K562 (cell line): ENCODE data around the gene P4HTM.

Source experiments
- CBX2 ChIP-seq: fragments of 200-600 bp; sonication (generic); IDR thresholded peaks from one replicate; pipeline ENCODE4 v1.6.1; 2012; ENCODE audit warnings: mild to moderate bottlenecking, low read length, inconsistent platforms; ENCODE audit not compliant: insufficient read depth, poor library complexity, severe bottlenecking
- CHD2 ChIP-seq: IDR thresholded peaks from 2 replicates; pipeline ENCODE4 v1.6.1; 2011; ENCODE audit warnings: low read depth, low read length
- ELF4 ChIP-seq: fragments of 450-650 bp; formaldehyde crosslinking; IDR thresholded peaks from 2 replicates; pipeline ENCODE4 v1.4.0; 2022; ENCODE audit warnings: missing genetic modification characterization
- EP300 ChIP-seq: IDR thresholded peaks from 2 replicates; pipeline ENCODE4 v1.6.1; 2012; ENCODE audit warnings: low read length, improper control_type of control experiment
- ETV5 ChIP-seq: sonication (generic); formaldehyde crosslinking; IDR thresholded peaks from 2 replicates; pipeline ENCODE4 v1.4.0; 2020; ENCODE audit warnings: low read depth, mild to moderate bottlenecking, missing genetic modification reagents
- FOXA1 ChIP-seq: fragments of 450-650 bp; IDR thresholded peaks from 2 replicates; pipeline ENCODE4 v1.6.1; 2016; ENCODE audit warnings: mild to moderate bottlenecking, borderline replicate concordance
- FOXP4 ChIP-seq: sonication (generic); formaldehyde crosslinking; IDR thresholded peaks from 2 replicates; pipeline ENCODE4 v1.8.0; 2022; ENCODE audit warnings: mild to moderate bottlenecking, missing genetic modification reagents, borderline replicate concordance
- HLTF ChIP-seq: fragments of 450-650 bp; IDR thresholded peaks from 2 replicates; pipeline ENCODE4 v1.6.1; 2016
- ILK ChIP-seq: fragments of 450-650 bp; IDR thresholded peaks from 2 replicates; pipeline ENCODE4 v1.6.1; 2016; ENCODE audit warnings: missing genetic modification characterization, low read depth, mild to moderate bottlenecking, missing compliant biosample characterization, moderate library complexity, borderline replicate concordance
- MYC ChIP-seq, 2 experiments: fragments of 250-450 bp in 1 of 2; sonication (Bioruptor Pico) in 1 of 2; IDR thresholded peaks; 2 replicates each; pipeline versions ENCODE4 v1.5.1 to v1.6.1; 2012 to 2021; ENCODE audit warnings: low read depth in 2 of 2, borderline replicate concordance in 1 of 2, improper control_type of control experiment in 1 of 2, low read length in 1 of 2, mild to moderate bottlenecking in 1 of 2, moderate library complexity in 1 of 2
- TAF1 ChIP-seq: IDR thresholded peaks from 2 replicates; pipeline ENCODE4 v1.6.1; 2011; ENCODE audit warnings: mild to moderate bottlenecking, low read length, moderate library complexity; ENCODE audit not compliant: insufficient read depth, control insufficient read depth, severe bottlenecking; ENCODE audit errors: extremely low read depth
- TCF7 ChIP-seq: sonication (generic); IDR thresholded peaks from 2 replicates; pipeline ENCODE4 v1.6.1; 2016; ENCODE audit warnings: antibody characterized with exemption, borderline replicate concordance
- TSHZ1 ChIP-seq: fragments of 250-450 bp; sonication (Bioruptor Pico); IDR thresholded peaks from 2 replicates; pipeline ENCODE4 v1.4.0; 2020; ENCODE audit warnings: mild to moderate bottlenecking, moderate library complexity
- ZEB2 ChIP-seq: fragments of 450-650 bp; IDR thresholded peaks from 2 replicates; pipeline ENCODE4 v1.6.1; 2016

GRCh38 chr3:48949376-48949717 lies 40.7 kb upstream of the P4HTM start:
- TF ChIP-seq FOXA1 (no peak), ZEB2 (no peak), EP300 (no peak), FOXP4 (no peak), TCF7 (no peak), CBX2 (no peak), TAF1 (no peak), TSHZ1 (CRISPR knock-in tag) (no peak), HLTF (no peak), ETV5 (no peak), ELF4 (CRISPR knock-in tag) (no peak), ILK (tag) (no peak), CHD2 (no peak), MYC (IDR thresholded peaks at IDR 0.05; ENCODE audit: low read depth, low read length) (no peak), MYC (CRISPR knock-in tag; IDR thresholded peaks at IDR 0.05; ENCODE audit: borderline replicate concordance, low read depth) (no peak)
